HG03175 (cell line): ENCODE results near the gene MAP3K10.
"Not testable (repeated sequence)": the region's sequence is repeated elsewhere in the genome, so short reads cannot be mapped to it uniquely, and the experiment has no call there.

Experiments used
- ATAC-seq: cut with Tn5 transposase; IDR thresholded peaks from one replicate; pipeline ENCODE4 v1.9.1; 2021; ENCODE audit warnings: mild to moderate bottlenecking, moderate library complexity; ENCODE audit not compliant: unreplicated experiment

The MAP3K10 gene

DNA sequence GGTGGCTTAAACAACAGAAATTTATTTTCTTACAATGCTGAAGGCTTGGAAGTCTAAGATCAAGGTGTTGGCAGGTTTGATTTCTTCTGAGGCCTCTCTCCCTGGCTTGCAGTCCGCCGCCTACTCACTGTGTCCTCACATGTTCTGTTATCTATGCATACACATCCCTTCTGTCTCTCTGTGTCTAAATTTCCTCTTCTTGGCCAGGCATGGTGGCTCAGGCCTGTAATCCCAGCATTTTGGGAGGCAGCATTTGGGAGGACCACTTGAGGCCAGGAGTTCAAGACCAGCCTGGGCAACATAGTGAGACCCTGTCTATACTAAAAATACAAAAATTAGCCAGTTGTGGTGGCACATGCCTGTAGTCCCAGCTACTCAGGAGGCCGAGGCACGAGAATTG, 19.9 kb upstream of the MAP3K10 start:
- not testable (repeated sequence) for ATAC-seq

GRCh38 chr19:40174092-40174491, 17.1 kb upstream of the MAP3K10 start:
- ATAC-seq = no peak

- no peak for ATAC-seq
Observed at GRCh38 chr19:40175820-40176219, 15.4 kb upstream of the MAP3K10 start.

DNA sequence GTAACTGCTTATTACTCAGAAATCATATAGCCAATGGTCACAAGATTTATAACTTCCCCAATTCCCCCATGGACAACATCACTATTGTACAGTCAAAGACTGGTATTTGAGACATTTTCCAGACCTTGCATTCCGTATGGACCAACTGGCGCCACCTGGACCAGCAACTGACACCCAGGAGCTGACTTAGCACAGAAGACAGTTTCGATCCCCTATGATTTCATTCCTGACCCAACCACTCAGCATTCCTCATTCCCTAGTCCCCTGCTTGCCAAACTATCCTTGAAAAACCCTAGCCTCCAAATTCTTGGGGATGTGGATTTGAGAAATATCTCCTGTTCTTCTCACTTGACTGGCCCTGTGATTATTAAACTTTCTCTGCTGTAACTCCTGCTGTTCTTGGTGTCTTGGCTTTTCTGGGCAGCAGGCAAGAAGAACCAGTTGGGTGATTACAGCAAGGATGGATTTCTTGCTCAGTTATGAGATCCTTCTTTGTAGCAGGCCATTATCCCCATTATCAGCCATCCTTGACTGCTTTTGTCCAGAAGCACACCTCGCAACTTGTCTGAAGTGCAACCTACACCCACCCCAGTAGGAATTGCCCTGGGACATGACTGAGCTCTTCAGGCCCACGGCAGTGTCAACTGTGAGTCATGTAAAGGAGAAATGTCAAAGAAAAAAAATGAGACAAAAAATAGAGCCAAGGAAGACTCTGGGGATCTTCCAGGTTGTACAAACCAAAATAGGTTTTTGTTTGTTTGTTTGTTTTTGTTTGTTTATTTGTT, 13.7 kb upstream of the MAP3K10 start:
- no peak for ATAC-seq

- no peak for ATAC-seq
Observed at GRCh38 chr19:40178756-40179155, 12.5 kb upstream of the MAP3K10 start.

DNA sequence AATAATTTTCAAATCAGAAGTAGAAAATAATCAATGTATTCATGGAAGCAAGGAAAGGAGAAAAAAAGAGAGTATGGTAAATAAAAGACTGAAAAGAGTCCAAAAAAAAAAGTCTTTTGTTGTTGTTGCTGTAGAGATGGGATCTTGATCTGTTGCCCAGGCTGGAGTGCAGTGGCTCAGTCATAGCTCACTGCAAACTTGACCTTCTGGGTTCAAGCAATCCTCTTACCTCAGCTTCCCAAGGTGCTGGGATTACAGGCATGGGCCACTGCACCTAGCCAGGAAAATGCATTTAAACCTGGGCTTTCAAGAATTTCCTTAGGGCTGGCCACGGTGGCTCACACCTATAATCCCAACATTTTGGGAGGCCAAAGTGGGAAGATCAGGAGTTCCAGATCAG, 7.0 kb upstream of the MAP3K10 start:
- no peak for ATAC-seq

DNA sequence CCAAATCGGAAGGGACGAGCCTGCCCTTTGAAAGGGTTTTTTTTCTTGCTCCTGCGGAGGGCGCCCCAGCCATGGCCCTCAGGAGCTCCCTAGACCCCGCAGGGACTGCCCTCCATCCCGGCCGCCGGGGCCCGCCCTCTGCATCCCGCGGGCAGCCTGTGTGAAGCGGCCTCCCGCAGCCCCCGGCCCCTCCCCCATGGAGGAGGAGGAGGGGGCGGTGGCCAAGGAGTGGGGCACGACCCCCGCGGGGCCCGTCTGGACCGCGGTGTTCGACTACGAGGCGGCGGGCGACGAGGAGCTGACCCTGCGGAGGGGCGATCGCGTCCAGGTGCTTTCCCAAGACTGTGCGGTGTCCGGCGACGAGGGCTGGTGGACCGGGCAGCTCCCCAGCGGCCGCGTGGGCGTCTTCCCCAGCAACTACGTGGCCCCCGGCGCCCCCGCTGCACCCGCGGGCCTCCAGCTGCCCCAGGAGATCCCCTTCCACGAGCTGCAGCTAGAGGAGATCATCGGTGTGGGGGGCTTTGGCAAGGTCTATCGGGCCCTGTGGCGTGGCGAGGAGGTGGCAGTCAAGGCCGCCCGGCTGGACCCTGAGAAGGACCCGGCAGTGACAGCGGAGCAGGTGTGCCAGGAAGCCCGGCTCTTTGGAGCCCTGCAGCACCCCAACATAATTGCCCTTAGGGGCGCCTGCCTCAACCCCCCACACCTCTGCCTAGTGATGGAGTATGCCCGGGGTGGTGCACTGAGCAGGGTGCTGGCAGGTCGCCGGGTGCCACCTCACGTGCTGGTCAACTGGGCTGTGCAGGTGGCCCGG, 815 bp downstream of the MAP3K10 start:
- ATAC-seq = peak; percentile 2

GRCh38 chr19:40192758-40193586, 1.7 kb downstream of the MAP3K10 start:
- ATAC-seq = no peak

- ATAC-seq = no peak
Observed at GRCh38 chr19:40193587-40193849, 2.3 kb downstream of the MAP3K10 start.

DNA sequence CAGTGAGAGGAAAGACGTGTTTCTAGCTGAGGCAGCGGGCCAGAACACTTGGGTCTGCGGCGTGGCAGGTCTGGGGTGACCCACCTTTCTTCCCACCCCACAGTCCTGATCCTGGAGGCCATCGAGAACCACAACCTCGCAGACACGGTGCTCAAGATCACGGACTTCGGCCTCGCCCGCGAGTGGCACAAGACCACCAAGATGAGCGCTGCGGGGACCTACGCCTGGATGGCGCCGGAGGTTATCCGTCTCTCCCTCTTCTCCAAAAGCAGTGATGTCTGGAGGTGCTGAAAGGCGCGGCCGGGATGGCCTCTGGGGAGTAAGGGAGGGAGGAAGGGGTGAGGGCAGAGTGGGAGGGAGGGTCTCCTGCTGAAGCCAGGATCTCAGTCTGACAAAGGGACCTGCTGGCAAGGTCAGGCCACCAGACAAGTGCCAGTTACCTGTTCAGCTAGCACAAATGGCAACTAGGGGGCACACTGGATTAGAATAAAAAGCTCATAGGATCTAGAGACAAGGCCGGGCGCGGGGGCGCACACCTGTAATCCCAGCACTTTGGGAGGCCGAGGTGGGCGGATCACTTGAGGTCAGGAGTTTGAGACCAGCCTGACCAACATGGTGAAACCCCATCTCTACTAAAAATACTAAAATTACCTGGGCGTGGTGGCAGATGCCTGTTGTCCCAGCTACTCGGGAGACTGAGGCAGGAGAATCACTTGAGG, 7.2 kb downstream of the MAP3K10 start:
- no peak for ATAC-seq

- no peak for ATAC-seq
Observed at GRCh38 chr19:40200341-40201099, 9.3 kb downstream of the MAP3K10 start.

DNA sequence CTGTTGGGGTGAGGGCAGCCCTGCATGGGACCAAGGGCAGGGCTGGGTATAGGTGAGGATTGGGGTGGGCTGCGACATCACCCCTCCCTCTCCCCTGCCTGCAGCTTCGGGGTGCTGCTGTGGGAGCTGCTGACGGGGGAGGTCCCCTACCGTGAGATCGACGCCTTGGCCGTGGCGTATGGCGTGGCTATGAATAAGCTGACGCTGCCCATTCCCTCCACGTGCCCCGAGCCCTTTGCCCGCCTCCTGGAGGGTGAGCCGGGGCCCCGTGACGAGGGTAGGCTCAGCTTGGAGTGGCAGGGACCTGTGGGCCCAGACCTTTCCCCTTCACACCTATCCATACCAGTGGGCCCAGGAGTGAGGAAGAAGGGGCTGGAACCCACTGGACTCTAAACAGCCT, 13.2 kb downstream of the MAP3K10 start:
- ATAC-seq = no peak

- no peak for ATAC-seq
Observed at GRCh38 chr19:40205760-40206159, 14.5 kb downstream of the MAP3K10 start.

DNA sequence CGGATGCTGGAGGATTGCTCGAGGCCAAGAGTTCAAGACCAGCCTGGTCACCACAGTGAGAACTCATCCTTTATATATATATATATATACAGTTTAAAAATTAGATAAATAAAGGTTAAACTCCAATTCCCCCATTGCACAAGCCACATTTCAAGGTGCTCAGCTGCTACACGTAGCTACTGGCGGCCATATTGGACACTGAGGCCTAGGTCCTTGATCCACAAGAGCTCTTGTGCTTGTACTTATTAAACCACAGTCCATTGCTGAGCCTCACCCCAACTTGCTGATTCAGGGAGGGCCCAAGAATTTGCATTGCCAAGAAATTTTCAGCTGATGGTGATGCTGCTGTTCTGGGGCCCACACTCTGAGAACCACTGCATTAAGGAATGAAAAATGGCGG, 17.4 kb downstream of the MAP3K10 start:
- no peak for ATAC-seq

DNA sequence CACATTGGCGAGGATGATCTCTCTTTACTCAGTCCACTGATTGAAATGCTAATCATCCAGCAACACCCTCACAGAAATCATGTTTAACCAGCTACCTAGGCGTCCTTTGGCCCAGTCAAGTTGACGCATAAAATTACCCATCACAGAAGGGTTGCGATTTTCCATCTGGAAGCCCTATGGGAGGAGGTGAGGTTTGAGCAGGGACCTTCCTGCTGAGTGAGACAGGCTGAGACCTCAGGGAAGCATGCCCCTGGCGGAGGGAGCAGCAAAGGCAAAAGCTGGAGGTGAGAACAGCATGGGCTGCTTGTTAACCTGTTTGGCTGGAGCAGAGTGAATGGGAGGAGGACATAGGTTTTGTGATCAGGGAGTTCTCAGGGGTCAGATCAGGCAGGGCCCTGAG, 19.7 kb downstream of the MAP3K10 start:
- ATAC-seq = no peak

GRCh38 chr19:40213251-40213829, 22.1 kb downstream of the MAP3K10 start:
- ATAC-seq = no peak

DNA sequence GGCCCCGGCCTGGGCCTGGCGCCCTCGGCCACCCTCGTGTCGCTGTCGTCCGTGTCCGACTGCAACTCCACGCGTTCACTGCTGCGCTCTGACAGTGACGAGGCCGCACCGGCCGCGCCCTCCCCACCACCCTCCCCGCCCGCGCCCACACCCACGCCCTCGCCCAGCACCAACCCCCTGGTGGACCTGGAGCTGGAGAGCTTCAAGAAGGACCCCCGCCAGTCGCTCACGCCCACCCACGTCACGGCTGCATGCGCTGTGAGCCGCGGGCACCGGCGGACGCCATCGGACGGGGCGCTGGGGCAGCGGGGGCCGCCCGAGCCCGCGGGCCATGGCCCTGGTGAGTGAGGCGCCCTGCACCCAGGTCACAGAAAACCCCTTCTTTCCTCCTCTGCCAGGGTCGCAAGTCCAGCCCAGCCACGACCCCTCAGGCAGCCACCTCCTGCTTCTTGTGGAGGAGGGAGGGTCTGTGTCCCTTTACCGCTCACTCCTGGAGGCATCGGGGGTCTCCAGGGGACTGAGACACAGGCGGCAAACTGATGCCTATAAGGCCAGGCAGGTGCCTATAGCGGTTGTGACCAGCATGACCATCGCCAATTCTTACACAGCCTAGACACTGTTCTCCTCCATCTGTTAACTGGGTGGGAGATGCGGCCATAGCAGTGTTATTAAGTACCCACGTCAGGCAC, 22.8 kb downstream of the MAP3K10 start:
- ATAC-seq = no peak

DNA sequence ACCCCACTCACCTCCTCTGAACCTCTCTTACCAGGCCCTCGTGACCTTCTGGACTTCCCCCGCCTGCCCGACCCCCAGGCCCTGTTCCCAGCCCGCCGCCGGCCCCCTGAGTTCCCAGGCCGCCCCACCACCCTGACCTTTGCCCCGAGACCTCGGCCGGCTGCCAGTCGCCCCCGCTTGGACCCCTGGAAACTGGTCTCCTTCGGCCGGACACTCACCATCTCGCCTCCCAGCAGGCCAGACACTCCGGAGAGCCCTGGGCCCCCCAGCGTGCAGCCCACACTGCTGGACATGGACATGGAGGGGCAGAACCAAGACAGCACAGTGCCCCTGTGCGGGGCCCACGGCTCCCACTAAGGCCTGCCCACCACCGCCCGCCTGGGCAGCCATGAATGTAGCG, 23.7 kb downstream of the MAP3K10 start:
- ATAC-seq = no peak

GRCh38 chr19:40216013-40216776, 25.0 kb downstream of the MAP3K10 start:
- ATAC-seq = no peak
